ENCODE results near the gene CHAT.

DNA sequence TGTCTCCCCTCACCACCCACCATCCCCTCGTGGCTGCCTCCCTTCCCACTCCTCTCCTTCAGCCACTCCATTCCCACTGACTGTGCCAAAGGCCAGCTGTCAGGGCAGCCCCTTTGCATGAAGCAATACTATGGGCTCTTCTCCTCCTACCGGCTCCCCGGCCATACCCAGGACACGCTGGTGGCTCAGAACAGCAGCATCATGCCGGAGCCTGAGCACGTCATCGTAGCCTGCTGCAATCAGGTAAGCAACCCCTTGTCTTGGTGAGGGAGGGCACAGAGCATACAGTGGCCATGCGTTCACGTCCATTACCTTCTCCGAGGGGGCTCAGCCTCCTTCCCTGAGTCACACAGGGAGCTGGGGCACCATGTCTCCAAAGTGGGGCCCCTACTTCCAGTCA is 11.6 kb downstream of the CHAT start:
- TF ChIP-seq, protein P1, sequence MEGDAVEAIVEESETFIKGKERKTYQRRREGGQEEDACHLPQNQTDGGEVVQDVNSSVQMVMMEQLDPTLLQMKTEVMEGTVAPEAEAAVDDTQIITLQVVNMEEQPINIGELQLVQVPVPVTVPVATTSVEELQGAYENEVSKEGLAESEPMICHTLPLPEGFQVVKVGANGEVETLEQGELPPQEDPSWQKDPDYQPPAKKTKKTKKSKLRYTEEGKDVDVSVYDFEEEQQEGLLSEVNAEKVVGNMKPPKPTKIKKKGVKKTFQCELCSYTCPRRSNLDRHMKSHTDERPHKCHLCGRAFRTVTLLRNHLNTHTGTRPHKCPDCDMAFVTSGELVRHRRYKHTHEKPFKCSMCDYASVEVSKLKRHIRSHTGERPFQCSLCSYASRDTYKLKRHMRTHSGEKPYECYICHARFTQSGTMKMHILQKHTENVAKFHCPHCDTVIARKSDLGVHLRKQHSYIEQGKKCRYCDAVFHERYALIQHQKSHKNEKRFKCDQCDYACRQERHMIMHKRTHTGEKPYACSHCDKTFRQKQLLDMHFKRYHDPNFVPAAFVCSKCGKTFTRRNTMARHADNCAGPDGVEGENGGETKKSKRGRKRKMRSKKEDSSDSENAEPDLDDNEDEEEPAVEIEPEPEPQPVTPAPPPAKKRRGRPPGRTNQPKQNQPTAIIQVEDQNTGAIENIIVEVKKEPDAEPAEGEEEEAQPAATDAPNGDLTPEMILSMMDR (IDR thresholded peaks at IDR 0.05): no peak
- no peak for TF ChIP-seq POLR2A (IDR thresholded peaks at IDR 0.05)
